ENCODE measurements around the gene PPP1R36.
"Not testable (repeated sequence)": the region's sequence is repeated elsewhere in the genome, so short reads cannot be mapped to it uniquely, and the experiment has no call there.

PPP1R36 gene

DNA sequence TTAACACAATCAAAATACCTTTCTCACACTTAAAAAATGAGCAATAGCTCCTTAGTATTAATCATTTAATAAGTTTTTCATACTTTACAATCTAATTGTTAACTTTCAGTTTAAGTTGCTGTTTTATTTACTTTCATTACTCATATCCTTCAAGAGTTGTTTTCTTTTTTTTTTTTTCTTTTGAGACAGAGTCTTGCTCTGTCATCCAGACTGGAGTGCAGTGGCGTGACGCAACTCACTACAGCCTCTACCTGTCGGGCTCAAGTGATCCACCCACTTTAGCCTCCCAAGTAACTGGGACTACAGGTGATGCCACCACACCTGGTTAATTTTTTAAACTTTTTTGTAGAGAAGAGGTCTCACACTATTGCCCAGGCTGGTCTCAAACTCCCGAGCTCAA, 29.1 kb upstream of the PPP1R36 start:
- DNase-seq, result no peak

DNA sequence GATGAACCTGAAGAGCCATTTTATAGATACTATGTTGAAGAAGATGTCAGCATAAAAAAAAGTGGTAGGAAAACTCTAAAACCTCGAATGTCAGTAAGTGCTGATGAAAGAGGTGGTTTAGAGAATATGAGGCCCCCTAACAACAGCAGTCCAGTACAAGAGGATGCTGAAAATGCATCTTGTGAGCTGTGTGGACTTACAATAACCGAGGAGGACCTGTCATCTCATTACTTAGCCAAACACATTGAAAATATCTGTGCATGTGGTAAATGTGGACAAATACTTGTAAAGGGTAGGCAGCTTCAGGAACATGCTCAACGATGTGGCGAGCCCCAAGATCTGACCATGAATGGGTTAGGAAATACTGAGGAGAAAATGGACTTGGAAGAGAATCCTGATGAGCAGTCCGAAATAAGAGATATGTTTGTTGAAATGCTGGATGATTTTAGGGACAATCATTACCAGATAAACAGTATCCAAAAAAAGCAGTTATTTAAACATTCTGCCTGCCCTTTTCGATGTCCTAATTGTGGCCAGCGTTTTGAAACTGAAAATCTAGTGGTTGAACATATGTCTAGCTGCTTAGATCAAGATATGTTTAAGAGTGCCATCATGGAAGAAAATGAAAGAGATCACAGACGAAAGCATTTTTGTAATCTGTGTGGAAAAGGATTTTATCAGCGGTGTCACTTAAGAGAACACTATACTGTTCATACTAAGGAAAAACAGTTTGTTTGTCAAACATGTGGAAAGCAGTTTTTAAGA, 27.0 kb upstream of the PPP1R36 start:
- DNase-seq, result no peak

DNA sequence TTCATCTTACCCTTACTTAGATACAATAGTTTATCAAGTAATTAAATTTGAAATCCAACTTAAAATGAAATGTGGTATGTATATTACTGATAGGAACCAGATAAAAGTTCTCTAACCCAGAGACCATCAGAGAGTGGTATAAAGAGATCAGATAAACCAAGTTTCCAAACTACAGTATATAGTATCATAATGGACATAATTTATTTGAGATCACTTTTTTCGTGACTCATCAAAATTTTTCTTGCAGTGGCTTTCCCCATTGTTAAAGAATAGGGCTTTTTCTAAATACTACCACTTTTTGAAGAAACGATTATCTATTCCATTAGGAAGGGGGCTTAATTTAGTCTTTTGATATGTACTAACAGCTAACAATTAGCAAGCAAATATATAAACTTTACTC, 24.4 kb upstream of the PPP1R36 start:
- DNase-seq, result no peak

DNA sequence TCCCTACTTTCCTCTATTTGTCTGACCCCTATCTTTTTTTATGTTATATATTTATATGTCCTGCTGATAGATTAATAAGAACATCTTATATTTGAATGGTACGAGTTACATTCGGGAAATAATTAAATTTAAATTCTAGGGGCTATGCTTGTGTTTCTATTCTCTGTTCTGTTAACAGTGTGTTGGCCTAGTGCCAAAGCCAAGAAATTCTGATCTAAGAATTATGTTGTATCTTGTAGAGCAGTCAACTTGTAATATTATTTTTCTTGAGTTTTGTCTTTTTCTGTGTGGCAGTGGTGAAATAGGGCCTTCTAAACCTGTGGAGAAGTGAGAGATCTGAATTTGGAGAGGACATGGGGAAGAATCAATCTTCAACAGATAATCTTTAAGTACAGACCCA, 18.2 kb upstream of the PPP1R36 start:
- no peak for DNase-seq

DNA sequence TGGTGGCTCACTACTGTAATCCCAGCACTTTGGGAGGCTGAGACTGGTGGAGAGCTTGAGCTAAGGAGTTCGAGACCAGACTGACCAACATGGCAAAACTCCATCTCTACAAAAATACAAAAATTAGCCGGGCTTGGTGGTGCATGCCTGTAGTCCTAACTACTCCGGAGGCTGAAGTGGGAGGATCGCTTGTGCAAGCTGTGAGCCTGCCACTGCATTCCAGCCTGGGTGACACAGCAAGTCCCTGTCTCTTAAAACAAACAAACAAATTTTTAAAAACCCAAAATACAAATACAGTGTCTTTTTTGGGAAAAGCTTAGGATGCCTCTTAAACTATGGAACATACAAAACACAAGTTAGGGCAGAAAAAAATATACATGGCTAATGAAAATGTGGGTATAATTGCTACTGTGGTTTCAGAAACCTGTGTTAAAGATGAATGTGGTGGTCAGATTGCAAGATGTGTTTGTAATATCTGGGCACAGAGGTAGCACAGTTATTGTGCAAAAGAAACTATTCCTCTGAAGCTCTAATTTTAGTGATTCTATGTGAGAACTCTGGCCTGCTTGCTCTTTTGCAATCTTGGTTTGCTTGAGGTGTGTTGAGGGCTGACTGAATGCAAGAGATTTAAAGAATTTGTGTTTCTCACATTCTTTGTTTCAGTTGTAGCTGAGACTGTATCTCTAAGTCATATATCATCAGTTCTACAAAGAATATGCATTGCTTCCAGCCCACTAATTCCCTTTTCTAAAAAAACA, 13.1 kb upstream of the PPP1R36 start:
- no peak for DNase-seq

DNA sequence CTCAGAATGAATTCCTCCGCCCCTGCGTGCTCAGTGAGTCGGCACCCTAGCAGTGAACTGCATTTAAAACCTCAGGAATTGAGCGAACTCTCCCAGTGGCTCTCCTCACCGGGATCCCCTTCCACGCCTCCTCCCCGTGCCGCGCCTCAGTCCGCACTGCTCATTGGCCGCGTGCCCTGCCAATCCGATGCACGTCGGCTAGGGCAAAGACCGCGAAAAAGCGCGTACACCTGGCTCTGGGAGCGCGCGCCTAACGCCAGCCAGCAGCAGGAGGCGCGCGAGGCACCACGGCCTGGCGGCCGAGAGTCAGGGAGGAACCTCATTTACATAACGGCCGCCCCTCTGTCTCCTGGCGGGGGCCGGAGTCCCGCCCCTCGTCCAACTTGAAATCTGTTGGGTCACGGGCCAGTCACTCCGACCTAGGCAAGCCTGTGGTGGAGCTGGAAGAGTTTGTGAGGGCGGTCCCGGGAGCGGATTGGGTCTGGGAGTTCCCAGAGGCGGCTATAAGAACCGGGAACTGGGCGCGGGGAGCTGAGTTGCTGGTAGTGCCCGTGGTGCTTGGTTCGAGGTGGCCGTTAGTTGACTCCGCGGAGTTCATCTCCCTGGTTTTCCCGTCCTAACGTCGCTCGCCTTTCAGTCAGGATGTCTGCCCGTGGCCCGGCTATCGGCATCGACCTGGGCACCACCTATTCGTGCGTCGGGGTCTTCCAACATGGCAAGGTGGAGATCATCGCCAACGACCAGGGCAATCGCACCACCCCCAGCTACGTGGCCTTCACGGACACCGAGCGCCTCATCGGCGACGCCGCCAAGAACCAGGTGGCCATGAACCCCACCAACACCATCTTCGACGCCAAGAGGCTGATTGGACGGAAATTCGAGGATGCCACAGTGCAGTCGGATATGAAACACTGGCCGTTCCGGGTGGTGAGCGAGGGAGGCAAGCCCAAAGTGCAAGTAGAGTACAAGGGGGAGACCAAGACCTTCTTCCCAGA, 9.3 kb upstream of the PPP1R36 start, which contains the start of gene HSPA2:
TSS of gene HSPA2 (plus strand) at position 534 of the 995 bp plus-strand sequence. CDS start at position 643, 109 bp downstream.
- no peak for DNase-seq

DNA sequence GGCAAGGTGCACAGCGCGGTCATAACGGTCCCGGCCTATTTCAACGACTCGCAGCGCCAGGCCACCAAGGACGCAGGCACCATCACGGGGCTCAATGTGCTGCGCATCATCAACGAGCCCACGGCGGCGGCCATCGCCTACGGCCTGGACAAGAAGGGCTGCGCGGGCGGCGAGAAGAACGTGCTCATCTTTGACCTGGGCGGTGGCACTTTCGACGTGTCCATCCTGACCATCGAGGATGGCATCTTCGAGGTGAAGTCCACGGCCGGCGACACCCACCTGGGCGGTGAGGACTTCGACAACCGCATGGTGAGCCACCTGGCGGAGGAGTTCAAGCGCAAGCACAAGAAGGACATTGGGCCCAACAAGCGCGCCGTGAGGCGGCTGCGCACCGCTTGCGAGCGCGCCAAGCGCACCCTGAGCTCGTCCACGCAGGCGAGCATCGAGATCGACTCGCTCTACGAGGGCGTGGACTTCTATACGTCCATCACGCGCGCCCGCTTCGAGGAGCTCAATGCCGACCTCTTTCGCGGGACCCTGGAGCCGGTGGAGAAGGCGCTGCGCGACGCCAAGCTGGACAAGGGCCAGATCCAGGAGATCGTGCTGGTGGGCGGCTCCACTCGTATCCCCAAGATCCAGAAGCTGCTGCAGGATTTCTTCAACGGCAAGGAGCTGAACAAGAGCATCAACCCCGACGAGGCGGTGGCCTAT, 8.3 kb upstream of the PPP1R36 start:
- DNase-seq, result no peak

DNA sequence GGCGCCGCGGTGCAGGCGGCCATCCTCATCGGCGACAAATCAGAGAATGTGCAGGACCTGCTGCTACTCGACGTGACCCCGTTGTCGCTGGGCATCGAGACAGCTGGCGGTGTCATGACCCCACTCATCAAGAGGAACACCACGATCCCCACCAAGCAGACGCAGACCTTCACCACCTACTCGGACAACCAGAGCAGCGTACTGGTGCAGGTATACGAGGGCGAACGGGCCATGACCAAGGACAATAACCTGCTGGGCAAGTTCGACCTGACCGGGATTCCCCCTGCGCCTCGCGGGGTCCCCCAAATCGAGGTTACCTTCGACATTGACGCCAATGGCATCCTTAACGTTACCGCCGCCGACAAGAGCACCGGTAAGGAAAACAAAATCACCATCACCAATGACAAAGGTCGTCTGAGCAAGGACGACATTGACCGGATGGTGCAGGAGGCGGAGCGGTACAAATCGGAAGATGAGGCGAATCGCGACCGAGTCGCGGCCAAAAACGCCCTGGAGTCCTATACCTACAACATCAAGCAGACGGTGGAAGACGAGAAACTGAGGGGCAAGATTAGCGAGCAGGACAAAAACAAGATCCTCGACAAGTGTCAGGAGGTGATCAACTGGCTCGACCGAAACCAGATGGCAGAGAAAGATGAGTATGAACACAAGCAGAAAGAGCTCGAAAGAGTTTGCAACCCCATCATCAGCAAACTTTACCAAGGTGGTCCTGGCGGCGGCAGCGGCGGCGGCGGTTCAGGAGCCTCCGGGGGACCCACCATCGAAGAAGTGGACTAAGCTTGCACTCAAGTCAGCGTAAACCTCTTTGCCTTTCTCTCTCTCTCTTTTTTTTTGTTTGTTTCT, 7.6 kb upstream of the PPP1R36 start:
- DNase-seq, result no peak

DNA sequence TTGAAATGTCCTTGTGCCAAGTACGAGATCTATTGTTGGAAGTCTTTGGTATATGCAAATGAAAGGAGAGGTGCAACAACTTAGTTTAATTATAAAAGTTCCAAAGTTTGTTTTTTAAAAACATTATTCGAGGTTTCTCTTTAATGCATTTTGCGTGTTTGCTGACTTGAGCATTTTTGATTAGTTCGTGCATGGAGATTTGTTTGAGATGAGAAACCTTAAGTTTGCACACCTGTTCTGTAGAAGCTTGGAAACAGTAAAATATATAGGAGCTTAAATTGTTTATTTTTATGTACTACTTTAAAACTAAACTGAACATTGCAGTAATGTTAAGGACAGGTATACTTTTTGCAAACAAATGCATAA, 6.9 kb upstream of the PPP1R36 start:
- no peak for DNase-seq

DNA sequence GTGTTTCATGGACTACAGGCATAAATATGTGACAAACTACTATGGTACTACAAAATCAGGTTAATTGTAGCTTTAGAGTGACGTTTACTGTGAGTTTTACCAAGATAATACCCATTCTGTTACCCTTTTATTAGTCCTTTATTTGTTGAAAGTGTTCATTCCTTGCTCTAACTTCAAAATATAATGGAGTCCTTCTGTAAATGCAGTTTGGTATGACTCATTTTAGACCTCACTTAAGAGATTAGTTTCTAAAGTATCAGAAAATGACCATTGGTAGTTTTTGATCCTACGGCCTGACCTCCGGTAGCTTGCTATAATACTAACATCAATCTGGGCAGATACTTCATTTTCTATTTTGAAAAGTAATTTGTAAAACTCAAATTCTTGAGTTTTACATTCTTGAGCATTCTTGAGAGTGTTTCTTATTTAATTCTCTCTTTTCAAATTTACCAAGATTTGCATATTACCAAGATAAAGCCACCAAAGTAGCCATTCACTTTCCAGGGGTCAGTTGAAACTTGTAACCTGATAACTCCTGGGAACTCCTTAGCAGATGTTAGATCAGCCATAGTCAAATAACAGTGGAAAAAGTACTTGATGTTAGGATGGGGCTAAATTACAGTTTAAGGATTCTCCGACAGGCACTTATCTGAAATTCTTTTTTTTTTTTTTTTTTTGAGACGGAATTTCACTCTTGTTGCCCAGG, 5.0 kb upstream of the PPP1R36 start:
- no peak for DNase-seq

DNA sequence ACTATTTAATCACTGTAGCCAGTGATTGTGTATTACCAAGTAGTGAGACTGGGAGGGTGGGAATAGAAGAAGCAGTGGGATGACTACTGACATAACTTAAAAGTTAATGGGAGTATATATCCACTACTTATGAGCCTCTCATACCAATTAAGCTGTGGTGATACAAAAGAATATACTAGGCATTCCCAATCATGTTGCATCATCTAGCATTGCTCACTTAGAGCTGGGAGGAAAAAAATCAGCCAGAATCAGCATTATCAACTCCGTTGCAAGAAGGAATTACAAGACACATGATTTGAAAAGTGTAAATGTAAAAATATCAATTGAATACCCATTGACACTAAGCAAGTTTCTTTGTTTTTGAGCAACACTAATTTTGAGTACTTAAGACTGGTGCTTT, 745 bp upstream of the PPP1R36 start:
- no peak for DNase-seq

DNA sequence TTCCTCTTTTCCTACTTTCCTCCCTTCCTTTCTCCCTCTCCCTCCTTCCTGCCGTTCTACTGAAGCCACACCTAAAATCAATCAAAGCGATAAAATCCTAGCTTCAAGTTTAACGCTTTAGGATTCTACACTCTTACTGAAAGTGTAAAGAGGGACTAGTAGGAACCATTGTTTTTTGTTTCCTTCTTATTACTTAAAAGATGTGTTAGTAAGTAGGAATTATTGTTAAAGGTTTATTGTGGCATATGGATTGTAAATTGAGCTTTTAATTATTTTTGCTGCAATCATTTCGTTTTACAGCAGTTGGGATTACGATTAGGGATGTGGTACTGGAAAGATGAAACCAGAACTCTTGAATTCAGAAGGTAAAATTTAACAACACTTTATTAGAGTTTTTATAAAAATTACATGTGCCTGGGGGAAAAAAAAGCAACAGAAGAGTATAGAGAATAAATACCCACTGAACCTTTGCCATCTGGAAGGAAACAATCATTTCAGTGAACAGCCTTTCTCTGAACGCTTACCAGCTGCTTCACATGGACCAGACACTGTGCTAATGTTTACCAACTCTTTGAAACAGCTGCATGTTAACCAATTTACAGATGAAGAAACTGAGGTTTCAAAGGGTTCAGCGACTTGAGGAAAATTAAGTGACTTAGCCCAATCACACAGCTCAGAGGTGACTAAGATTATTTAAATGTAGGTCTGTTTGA, 1.0 kb downstream of the PPP1R36 start:
- no peak for DNase-seq

DNA sequence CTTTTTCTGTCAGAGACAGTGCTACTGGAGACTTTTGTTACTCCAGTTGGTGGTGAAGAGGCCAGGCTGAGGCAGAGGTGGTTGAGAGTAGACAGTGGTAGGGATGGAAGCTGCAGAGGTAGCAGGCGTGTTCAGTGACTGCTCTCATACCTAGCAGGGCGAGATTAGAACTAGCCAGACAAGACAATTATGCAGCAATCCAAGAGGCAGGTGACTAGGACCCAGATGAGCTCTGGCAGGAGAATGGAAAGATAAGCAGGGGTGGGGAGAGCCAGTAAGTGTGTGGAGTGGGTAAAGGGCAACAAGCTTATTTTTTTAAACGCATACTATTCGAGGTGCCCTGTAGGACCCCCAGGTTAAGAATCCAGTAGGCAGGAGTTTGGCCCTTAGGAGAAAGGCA, 4.8 kb downstream of the PPP1R36 start:
- DNase-seq, result no peak

DNA sequence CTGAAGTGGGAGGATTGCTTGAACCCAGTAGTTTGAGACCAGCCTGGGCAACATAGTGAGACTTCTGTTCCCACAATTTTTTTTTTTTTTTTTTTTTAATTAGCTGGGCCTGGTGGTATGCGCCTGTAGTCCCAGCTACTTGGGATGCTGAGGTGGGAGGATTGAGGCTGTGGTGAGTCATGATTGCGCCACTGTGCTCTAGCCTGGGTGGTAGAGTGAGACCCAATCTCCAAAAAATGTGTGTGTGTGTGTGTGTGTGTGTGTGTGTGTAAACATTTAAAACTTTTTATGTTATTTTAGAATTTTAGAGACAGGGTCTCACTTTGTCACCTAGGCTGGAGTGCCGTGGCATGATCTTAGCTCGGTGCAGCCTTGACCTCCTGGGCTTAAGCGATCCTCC, 6.8 kb downstream of the PPP1R36 start:
- DNase-seq, result no peak

DNA sequence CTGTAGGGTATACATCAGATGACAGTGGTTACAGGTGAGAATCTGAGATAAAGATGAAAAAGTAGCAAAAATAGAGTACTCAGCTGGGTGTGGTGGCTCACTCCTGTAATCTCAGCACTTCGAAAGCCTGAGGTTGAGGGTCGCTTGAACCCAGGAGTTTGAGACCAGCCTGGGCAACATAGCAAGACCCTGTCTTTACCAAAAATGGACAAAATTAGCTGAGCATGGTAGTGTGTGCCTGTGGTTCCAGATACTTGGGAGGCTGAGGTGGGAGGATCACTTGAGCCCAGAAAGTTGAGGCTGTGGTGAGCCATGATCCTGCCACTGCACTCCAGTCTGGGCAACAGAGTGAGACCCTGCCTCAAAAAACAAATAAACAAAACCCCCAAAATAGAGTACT, 8.5 kb downstream of the PPP1R36 start:
- DNase-seq, result not testable (repeated sequence)

DNA sequence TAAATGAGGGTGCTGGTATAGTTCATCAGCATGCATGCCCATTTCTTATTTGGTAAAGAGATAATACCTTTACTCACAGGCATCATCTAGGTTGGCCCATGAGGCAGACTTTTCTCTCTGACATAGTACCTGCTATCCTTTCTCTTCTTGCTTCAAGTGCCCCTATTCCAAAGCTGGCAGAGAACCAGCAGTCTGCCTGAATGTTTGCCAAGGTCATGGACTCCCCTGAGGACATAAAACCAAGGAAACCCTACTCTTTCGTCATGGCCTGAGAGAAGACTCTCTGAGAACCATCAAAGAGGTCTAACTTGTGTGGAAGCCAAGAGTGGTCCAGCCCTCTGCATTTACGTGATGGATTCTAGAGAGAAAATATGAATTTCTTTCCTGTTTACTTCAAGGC, 11.9 kb downstream of the PPP1R36 start:
- DNase-seq, result peak; percentile 97

DNA sequence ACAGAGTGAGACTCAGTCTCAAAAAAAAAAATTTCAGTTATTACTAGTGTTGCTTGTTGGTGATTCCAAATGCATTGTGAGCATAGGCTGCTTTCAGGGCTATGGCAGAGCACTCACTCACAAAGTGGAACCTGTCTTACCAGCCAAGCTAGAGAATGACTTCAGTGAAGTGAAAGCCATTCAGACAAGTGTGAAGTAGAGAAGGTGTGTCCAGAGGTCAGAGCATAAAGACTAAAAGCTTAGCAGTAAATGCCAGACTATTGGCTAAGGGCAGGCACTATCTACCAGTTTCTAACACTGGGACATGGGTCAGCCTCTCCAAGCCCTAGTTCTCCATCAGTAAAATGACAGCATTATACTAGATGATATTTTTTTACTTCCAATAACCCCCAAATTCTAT, 12.7 kb downstream of the PPP1R36 start:
- no peak for DNase-seq

DNA sequence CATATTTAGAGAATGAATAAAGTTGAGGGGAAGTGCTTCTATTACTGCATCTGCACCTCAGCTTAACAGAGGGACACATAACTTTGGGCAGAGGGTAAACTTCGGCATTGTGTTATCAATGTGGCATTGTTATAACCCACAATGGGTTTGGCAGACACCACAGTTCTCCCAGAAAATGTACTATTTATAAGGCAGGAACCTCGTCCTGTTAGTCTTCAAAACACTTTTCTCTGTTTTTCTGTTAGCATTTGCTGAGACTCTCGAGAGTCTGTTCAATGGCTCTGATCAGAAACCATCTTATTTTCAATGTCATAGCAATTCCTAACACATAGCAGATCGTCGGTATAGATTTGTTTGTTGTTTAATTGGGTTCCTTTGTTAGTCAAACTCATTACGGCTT, 13.9 kb downstream of the PPP1R36 start:
- no peak for DNase-seq

DNA sequence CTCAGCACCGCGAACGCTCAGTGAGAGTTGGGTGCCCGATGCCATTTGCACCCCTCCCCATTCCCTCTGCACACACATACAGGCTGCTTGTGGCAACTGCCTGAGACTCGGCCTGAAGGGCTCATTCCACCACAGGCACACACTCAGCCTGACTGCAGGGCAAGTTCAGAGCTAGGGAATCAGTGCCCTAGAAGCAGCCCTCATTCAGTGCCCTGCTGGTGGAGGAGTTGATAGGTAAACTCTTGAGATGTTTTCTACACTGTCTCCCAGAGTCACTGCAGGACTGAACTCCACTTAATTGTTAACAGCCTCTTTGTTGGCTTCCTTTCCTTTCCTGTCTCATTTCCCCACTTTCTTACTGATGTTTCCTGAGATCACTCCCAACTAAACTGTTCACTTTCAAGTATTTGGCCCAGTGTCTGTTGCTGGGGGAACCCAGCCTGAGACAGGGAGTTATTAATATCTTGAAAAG, 16.9 kb downstream of the PPP1R36 start:
- no peak for DNase-seq

DNA sequence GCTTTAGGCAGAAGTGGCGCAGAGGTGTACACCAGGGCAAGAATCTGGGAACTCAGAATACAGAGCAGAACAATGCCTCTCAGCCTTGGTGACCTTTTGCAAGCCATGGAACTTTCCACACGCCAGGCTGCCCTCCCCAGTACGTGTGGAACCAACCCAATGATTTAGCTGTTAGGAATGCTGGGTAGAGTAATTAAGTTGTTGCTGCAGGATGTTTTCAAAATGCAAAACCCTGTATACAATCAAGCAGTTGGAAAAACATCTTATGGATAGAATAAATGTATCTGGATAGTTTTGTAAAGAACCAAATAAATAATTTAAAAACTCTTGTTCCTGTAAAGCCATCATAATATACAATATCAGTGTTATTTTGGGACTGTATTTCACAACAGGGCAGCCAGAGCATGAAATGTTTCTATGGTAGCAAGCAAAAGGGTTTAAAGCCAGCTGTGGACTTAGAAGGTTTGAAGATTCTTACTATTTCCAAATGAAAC, 19.4 kb downstream of the PPP1R36 start:
- DNase-seq, result no peak

Measured in DMS79 (cell line).